ENCODE data around the gene XK. TPM values are rescaled to one million over a fixed set of nuclear protein-coding genes. Genes with fewer than 3 reads are reported as not detected.

The XK gene
- total and polyA plus RNA-seq, 8 donors, result 1.1 to 47.7 (median 13.9) TPM

GRCh38 chrX:37684426-37684825 lies 1.2 kb upstream of the XK start:
- peak overlapping the region in 4 of 5 donors; percentile 83 to 89 (median 86) for H3K27ac ChIP-seq
- intact Hi-C loops (cut with DNase I; ENCODE audit: low total_unique reads), result no loop called here
- H3K4me1 ChIP-seq, result peaks cover 0 to 18% (median 7%) of the 10 kb centered on the region in 4 donors
- peak in 1 of 2 donors; percentile 41 for DNase-seq
- no peak overlapping the region for H3K4me3 ChIP-seq
- H3K9me3 ChIP-seq, result peaks cover 0 to 5% (median 0%) of the 10 kb centered on the region in 4 donors
- TF ChIP-seq EP300 (IDR thresholded peaks at IDR 0.05) (no peak), POLR2AphosphoS5 (IDR thresholded peaks at IDR 0.05) (no peak), CTCF (IDR thresholded peaks at IDR 0.05) (no peak), POLR2A (IDR thresholded peaks at IDR 0.05) (no peak)
- peaks cover 0 to 4% (median 0%) of the 10 kb centered on the region in 3 donors for H3K27me3 ChIP-seq
- no peaks in the 10 kb centered on the region for H3K36me3 ChIP-seq

- DNase-seq, result peak in 1 of 2 donors; percentile 29
- Histone ChIP-seq H3K4me1 (peaks cover 0 to 14% (median 7%) of the 10 kb centered on the region in 4 donors), H3K9me3 (peaks cover 0 to 5% (median 0%) of the 10 kb centered on the region in 4 donors), H3K4me3 (peak overlapping the region in 3 of 4 donors; percentile 47 to 50 (median 48)), H3K27me3 (peaks cover 0 to 4% (median 0%) of the 10 kb centered on the region in 3 donors), H3K36me3 (no peaks in the 10 kb centered on the region), H3K27ac (peak overlapping the region; percentile 83 to 99 (median 86))
- 46 to 65% (median 50%) methylated on average over 3 of the region's 3 CpGs for WGBS, 5 donors
- TF ChIP-seq EP300 (IDR thresholded peaks at IDR 0.05) (no peak), POLR2AphosphoS5 (IDR thresholded peaks at IDR 0.05) (no peak), POLR2A (IDR thresholded peaks at IDR 0.05) (no peak), CTCF (IDR thresholded peaks at IDR 0.05) (no peak)
- intact Hi-C loops (cut with DNase I; ENCODE audit: low total_unique reads), result no loop called here
These were observed 618 bp upstream of the XK start for GRCh38 chrX:37684973-37685372.

- peaks cover 0 to 14% (median 7%) of the 10 kb centered on the region in 4 donors for H3K4me1 ChIP-seq
- intact Hi-C loops (cut with DNase I; ENCODE audit: low total_unique reads), result no loop called here
- no peak for DNase-seq
- H3K4me3 ChIP-seq, result peak overlapping the region; percentile 47 to 53 (median 49)
- H3K9me3 ChIP-seq, result peaks cover 0 to 5% (median 0%) of the 10 kb centered on the region in 4 donors
- H3K36me3 ChIP-seq, result no peaks in the 10 kb centered on the region
- H3K27ac ChIP-seq, result peak overlapping the region; percentile 83 to 99 (median 86)
- H3K27me3 ChIP-seq, result peaks cover 0 to 4% (median 0%) of the 10 kb centered on the region in 3 donors
- WGBS, 5 donors, result 34 to 65% (median 51%) methylated on average over 9 of the region's 9 CpGs
- TF ChIP-seq CTCF (IDR thresholded peaks at IDR 0.05) (no peak), POLR2AphosphoS5 (IDR thresholded peaks at IDR 0.05) (no peak), EP300 (IDR thresholded peaks at IDR 0.05) (no peak), POLR2A (IDR thresholded peaks at IDR 0.05) (no peak)
These were observed 891 bp downstream of the XK start for GRCh38 chrX:37686369-37686995.

GRCh38 chrX:37686996-37687395 lies 1.4 kb downstream of the XK start:
- WGBS, 5 donors, result 57 to 79% (median 62%) methylated on average over 3 of the region's 3 CpGs
- intact Hi-C loops (cut with DNase I; ENCODE audit: low total_unique reads), result no loop called here
- H3K4me3 ChIP-seq, result peak overlapping the region in 1 of 4 donors; percentile 47

More at GRCh38 chrX:37686996-37687395, 1.4 kb downstream of the XK start:
- peaks cover 0 to 4% (median 0%) of the 10 kb centered on the region in 3 donors for H3K27me3 ChIP-seq
- DNase-seq, result no peak
- peaks cover 0 to 5% (median 0%) of the 10 kb centered on the region in 4 donors for H3K9me3 ChIP-seq
- TF ChIP-seq POLR2AphosphoS5 (IDR thresholded peaks at IDR 0.05) (no peak), POLR2A (IDR thresholded peaks at IDR 0.05) (no peak), EP300 (IDR thresholded peaks at IDR 0.05) (no peak), CTCF (IDR thresholded peaks at IDR 0.05) (no peak)
- H3K36me3 ChIP-seq, result no peaks in the 10 kb centered on the region
- peak overlapping the region in 4 of 5 donors; percentile 83 to 89 (median 86) for H3K27ac ChIP-seq
- H3K4me1 ChIP-seq, result peaks cover 0 to 14% (median 7%) of the 10 kb centered on the region in 4 donors

All from stomach (tissue), 9 donors.